ENCODE measurements around the gene GMCL1.
A peak's percentile ranks its signal among the peaks of the same experiment; 100 is the strongest.
"Not testable (repeated sequence)": the region's sequence is repeated elsewhere in the genome, so short reads cannot be mapped to it uniquely, and the experiment has no call there.

The GMCL1 gene

DNA sequence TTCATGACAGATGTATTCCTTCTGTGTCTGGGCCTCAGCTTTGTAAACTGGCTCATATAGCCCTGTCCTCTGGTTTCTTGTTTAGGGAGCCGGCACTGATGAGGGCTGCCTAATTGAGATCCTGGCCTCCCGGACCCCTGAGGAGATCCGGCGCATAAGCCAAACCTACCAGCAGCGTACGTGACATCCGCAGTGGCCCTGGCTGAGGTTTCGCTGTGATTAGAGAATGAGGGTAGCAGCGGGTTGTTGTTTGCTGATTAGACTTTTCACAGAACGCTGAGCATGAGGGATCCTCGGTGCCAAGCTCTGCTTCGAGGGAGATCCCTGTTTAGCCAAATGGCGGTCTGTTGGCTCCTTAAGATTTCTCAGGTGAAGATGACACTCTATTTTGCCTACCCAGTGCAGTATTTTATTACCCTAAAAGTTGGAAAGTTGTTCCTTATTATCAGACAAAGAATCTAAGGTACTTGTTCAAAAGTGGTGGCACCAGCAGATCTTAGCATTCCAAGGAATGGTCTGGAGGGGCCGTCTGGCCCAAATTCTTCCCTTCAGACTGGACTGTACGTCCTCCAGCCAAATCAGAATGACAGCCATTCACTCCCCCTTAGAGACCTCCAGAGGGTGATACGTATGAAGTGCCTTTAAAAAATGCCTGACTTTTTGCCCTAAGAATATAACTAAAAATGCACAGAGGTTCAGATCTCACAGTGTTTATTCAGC, 21.5 kb upstream of the GMCL1 start:
- DNase-seq: no peak

DNA sequence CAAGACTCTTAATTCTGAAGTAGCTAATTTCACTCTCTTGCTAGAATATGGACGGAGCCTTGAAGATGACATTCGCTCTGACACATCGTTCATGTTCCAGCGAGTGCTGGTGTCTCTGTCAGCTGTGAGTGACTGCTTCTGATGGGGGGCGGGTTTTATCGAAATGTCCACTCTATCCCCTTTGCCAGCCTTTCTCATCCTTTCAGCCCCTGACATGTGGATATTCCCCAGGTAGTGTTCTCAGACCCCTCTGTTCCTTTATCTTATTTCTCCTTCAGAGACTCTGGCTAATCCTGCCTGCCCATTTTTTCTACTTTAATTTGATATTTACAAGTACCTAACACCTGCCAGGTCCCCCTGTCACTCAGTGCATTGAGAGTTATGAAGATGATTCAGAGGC, 18.9 kb upstream of the GMCL1 start:
- no peak for DNase-seq

DNA sequence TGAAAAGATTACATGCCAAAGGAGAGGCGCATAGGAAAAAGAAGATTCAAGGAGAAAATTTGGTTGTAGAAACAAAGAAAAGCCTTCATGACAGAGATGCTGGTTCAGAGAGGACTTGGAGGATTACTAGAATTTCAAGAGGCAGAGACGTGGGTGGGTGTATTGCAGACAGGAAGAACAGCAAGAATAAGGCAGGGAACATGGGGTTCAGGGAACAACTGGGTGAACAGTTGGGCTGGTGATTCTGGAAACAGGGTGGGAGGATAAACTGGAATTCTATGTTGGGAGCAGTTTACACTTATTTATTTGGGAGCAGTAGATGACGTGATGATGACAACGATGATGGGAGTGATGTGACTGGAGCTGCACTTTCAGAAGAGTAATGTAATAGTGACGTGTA, 18.4 kb upstream of the GMCL1 start:
- DNase-seq: no peak

DNA sequence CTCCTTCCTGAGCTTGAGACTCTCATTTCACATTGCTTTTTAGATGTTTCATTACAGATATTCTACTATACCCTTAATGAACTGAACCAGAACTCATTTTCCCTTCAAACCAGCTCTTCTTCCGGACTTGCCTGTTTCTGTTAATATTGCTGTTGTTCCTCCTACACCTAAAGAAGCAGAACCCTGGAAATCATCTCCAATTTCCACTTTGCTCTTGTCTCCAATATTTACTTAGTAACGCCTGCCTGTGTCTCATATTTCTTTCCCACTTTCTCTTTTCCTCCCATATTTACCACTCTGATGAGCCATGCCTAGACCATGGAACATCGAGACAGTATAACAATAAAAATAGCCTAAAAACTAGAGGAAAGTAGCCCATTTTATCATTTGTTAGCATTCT, 17.9 kb upstream of the GMCL1 start:
- peak; percentile 2 for DNase-seq

DNA sequence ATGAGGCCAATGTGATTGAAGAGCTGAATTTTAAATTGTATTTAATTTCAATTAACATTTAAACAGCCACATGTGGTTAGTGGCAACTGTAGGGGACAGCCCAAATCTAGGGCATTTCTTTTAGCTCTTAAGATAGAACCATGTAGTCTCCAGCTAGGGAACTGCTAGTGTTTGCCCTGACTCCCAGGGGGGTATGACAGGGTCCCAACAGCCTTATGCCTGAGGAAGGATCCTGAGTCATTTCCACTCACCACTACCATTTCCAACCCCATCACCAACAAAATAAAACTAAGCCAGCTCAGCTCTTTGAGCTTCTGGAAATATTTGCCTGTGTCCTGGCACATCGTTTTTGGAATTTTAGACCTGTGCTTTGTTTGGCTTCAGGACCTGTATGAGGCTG, 13.7 kb upstream of the GMCL1 start:
- DNase-seq: no peak

DNA sequence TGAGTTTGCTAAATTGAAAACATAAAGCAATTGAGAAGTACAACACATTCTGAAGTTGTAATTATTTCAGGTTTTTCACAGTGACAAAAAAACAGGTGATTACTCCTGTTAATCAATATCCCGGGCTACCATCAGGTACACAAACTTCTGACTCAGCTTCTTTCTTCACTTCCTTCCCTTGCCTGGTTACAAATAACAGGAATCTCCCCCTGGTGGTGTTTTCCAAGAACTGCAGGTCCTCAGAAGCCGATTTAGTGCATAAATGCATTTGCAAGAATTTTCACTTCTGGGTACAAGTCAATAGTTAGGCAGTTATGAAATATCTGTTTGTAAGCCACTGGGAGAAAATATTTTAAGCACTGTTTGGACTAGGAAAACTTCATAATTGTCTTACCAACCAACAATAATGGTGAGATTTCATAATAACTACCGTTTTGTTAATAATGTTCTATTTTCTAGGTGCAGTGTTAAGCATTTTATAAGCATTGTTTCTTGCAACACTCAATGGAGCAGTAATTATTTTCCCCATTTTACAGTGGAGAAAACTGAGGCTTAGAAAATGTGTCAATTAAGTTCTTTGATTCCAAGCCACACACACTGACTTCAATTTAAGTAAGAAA, 12.4 kb upstream of the GMCL1 start:
- peak; percentile 90 for DNase-seq

DNA sequence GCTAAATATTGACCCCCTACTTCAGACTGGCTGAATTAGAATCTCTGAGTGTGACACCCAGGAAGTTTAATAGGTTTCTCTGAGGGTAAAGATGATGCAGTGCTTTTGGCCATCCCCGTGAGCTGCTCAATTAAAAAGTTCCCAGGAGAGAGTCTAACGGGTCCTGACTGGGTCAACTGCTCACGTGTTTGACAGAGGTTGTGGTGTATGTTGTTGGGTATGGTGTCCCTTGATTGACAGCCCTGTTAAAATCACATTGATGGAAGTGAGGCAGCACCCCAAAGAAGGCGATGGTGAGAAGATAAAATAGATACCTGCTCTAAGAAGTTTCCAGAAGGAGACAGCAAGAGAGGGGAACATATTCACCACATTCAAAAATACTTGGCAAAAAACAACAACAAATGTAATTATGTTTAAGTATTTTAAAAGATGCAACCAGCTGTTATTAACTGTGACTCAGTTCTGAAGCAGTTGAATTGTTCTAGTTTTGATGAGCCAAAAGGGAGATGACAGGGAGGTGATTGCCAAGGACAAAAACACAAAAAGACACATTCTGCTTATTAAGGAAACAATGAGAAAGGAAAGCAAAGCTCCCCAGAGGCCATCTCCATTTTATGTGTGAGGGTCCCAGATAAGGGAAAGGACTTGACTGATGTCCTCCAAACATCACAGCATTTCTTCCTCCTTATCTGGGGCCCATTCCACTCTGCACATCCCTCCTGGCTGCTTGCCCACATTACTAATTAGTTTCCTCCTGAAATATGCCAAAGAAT, 11.5 kb upstream of the GMCL1 start:
- DNase-seq: no peak

DNA sequence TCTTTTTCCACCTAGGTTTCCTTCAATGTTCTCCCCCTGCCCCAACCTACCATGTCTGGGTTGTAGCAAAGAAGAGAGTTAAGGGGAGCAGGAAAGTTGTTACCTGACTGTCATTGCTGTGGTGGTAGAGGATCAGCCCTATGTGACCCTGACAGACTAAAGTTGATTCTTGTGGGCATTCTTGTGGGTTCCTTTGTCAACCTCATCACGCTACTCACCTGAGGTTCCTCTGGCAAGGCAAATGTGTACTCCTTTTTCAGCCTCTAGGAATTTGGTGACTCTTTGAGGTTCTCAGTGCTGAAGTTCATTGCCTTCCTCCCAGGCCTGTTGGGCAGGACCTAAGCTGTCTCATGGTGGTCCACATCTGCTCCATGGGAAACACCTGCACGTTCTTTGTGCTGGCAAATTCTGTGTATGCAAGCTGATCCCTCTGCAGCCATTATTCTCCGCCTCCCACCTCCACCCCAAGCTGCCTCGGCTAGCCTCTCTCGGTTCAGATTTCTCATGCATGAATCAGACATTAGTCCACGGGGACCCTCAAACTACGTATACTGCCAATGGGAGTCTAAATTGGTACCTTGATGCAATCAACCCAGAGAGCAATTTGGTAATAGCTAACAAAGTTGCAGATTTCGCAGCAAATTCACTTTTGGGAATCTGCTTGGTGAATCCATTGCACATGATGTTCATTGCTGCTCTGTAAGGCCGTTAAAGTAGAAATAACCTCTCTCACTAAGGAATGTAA, 1.5 kb upstream of the GMCL1 start:
- DNase-seq: no peak

DNA sequence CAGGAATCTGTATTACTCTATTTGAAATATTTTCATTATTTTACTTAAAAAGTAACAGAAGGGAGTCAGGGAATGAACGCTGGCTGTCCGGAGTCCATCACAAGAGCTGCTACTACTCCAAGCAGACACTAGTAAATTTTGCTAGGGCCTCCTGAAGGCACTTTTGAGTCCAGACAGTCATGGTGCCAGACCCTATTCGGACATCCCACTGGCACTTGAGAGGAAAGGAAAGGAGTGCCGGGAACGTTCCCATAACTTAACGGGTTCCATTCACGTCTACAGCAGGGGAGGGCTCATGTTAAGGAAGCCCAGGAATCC, 563 bp upstream of the GMCL1 start:
- no peak for DNase-seq

DNA sequence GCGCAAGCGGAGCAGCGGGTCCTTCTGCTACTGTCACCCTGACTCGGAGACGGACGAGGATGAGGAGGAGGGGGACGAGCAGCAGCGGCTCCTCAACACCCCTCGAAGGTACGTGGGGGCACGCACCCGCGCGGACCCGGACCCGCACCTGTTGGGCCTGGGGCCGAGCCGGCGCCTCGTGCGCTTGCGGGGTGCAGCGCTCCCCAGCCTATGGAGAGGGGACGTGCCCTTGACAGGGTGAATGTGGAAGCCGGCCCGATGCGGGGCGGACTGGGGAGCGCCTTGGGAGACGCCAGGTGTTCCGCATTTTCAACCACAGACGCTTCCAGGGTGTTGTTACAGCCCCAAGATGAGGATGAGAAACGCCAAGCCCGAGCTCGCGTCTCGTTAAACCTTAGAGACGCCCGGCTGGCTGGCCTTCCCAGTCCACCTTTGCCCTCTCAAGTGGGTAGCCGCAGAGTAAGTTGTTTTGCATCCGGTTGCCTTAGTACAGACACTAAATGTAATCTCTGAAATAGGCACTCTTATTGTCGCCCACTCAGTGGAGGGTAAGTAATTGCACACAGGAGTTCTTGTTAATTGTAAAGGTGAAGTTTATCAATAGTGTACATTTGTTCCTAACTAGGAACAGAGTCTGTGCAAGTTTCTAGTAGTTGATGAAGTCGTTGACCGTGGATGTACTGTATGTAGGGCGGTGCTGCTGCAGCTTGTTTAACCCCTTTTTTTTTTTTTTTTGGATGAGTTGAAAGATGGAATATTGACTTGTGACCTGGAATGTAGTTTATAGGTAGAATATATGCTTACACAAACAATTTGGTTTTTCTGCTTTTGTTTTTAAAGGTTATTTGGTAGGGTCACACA, 815 bp downstream of the GMCL1 start:
- no peak for DNase-seq

DNA sequence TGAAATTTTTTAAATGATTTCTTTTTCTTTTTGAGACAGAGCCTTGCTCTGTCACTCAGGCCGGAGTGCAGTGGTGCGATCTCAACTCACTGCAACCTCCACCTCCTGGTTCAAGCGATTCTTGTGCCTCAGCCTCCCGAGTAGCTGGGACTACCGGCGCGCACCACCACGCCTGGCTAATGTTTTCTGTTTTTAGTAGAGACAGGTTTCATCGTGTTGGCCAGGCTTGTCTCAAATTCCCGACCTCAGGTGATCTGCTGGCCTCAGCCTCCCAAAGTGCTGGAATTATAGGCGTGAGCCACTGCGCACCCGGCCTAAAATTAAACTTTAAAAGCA, 1.4 kb downstream of the GMCL1 start:
- DNase-seq: not testable (repeated sequence)

DNA sequence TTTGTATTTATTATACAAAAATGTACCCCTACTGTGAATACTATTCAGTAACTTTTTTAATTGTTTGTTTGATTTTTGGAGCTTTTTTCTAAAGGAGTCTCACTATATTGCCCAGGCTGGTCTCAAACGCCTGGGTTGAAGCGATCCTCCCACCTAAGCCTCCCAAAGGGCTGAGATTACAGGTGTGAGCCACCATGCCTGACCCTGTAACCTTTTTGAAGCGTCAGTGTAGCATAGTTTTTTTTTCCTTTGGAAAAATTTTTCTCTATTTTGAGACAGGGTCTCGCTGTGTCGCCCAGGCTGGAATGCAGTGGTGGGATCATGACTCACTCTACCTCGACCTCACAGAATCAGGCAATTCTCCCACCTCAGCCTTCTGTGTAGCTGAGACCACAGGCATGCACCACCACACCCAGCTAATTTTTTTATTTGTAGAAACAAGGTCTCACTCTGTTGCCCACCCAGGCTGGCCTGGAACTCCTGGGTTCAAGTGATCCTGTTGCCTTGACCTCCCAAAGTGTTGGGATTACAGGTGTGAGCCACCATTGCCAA, 2.0 kb downstream of the GMCL1 start:
- DNase-seq: no peak

DNA sequence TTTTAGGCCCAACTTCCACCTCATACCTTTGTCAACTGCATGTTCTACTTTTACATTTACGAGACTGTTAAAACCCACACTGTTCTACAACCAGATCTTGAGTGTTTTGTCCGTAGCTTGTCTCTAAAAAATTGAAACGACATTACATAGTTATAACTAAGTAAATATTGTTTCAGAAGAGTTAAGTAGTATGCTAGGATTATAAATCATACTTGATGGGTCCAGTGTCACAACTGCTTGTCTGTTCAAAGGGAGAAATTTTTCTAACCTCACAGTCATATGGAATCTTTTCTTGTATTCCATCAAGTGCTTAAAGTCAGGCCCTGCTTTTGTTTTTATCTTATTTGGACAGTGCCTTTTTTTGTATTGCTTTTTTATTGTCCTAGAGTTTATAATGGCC, 4.3 kb downstream of the GMCL1 start:
- DNase-seq: no peak

DNA sequence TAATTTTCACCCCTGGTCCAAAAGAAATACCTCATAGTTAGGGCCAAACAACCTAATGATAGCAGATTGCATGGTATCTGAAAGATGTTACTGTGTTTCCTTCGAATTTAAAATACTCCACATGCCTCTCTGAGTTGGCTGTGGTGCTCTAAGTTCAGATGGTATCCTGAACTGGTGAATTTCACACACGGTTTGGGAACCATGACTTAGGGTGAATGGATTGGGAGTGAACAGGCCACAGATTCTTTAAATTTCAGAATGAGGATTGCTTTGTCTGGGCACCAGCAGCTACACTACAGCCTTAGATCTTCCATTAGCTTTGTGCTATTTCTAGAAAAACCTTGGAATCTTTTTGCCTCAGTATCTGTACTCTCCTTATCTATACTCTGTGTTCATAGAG, 6.2 kb downstream of the GMCL1 start:
- DNase-seq: no peak

DNA sequence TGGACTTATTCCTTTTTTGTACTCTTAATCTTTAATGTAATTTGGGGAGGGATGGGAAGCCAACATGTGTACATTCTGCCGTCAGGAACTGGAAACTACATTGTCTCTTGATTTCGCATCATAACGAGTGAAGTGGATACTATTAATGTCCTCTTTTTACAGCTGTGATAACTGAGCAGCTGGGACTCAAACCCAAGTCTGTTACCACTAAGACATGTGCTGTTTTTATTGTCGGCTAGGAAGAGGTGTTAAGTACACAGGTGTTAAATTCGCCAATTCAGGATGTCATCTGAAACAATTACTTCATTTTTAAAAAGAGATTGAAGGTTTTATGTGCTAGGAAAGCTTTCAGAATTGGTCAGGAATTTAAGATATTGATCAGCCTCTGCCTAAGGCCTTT, 6.9 kb downstream of the GMCL1 start:
- no peak for DNase-seq

DNA sequence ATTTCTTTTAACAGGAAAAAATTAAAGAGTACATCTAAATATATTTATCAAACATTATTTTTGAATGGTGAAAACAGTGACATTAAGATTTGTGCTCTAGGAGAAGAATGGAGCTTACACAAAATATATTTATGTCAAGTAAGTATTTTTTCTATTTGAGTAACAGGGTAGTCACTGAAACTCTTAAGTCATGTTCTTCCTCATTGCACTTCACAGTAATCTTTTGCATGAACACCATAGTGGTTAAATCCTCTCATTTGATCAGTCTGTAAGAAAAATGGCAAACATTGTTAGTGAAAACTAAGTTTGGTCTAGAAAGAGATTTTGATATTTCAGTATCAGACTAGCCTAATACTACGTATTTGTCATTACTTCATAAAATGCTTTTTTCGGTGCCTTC, 8.1 kb downstream of the GMCL1 start:
- no peak for DNase-seq

DNA sequence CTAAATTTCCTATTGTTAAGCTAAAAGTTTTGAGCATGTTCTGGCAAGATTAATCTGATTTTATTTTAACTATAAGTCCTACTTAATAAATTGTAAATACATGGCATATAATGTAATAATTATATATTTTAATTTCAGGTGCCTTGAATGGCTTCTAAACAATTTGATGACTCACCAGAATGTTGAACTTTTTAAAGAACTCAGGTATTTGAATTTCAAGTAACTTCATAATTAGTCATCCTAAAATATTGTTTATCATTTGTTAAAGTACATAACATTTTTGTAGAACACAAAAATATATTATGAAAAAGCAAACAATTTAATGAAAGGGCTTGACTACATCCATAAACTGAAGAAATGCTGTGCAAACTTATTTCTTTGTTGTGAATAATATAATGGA, 14.5 kb downstream of the GMCL1 start:
- DNase-seq: no peak

DNA sequence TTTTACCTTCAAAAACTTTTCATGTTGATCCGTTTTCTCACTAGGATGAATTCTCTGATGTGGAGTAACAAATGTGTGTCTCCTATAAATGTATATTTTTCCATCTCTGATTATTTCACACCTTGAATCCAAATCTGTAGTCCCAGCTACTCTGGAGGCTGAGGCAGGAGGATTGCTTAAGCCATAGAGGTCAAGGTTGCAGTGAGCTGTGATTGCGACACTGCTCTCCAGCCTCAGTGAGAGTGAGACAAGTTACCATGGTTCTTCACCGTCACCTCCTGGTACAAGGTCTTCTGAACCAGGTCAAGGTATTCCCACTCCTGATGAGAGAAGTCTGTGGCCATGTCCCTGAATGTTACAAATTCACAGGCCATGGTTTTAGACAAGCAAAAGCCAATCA, 15.1 kb downstream of the GMCL1 start:
- DNase-seq: no peak

DNA sequence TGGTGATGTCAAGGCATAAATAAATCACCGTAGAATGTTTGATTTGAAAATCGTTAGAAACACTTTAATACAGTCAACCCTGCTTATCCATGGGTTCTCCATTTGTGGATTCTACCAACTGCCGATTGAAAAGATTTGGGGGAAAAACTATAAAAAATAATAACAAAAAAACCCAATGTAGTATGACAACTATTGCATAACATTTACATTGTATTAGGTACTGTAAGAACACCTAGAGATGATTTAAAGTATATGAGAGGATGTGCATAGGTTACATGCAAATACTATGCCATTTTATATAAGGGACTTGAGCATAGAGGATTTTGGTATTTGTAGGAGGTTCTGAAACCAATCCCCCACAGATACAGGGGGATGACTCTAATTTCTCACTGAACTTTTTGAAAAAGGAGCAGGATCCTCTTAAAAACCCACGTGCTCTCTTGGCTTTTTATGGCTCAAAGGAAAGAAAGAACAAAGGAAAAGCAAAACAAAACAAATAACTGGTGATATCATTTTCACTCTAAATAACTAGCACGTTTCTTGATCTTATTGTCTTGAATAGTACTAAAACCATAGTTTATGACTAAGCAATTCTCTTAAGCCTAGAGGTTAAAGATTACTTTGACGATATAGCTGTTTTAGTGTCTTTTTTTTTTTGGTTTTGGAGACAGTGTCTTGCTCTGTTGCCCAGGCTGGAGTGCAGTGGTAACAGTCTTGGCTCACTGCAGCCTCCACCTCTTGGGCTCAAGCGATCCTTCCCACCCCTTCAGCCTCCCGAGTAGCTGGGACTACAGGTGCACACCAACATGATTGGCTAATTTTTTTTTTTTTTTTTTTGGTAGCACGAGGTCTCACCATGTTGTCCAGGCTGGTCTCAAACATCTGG, 17.0 kb downstream of the GMCL1 start:
- no peak for DNase-seq

DNA sequence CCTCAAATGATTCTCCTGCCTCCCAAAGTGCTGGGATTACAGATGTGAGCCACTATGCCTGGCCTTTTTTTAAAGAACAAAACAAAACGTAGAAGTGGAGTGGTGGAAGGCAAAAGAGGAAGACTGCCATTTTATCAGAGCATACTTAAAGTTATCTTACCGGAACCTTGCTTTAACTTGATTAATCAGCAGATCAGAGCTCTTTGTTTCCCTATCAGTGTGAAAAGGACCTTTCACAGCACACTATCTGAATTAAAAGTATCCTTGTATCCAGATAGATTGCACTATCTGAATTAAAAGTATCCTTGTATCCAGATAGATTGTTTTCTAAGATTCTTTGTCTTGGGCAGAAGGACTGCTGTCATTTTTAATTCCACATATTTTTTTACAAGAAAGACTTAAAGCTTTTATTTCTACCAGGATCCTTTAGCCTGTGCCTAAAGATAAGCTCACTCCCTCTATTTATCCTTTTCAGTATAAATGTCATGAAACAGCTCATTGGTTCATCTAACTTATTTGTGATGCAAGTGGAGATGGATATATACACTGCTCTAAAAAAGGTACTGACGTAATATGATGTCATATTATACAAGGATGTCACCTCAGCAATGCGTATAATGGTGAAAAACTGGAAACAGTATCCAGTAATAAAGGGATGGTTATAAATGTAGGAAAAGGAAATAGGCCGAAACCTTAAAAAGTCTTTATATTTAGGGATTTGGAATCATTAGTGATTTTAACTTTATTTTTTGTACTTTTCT, 17.8 kb downstream of the GMCL1 start:
- no peak for DNase-seq

All from NCI-H345 (cell line).